Osteocyte (in vitro differentiated cells): ENCODE measurements around the gene AKAP6. TPM values are rescaled to one million over a fixed set of nuclear protein-coding genes. Genes with fewer than 3 reads are reported as not detected.

Experiments
- DNase-seq: peaks from one replicate; pipeline ENCODE4 v3.0.0; 2021; ENCODE audit warnings: mixed read lengths; ENCODE audit not compliant: unreplicated experiment; ENCODE audit errors: extremely low spot score
- H3K27ac Mint-ChIP-seq: one replicate; pipeline ENCODE4 v1.8.0; 2021; ENCODE audit warnings: mild to moderate bottlenecking, mixed read lengths; ENCODE audit not compliant: unreplicated experiment
- H3K27me3 Mint-ChIP-seq: one replicate; pipeline ENCODE4 v1.8.0; 2021; ENCODE audit warnings: mixed read lengths; ENCODE audit not compliant: unreplicated experiment
- H3K36me3 Mint-ChIP-seq: one replicate; pipeline ENCODE4 v1.8.0; 2021; ENCODE audit warnings: mixed read lengths; ENCODE audit not compliant: unreplicated experiment
- H3K4me1 Mint-ChIP-seq: one replicate; pipeline ENCODE4 v1.8.0; 2021; ENCODE audit warnings: mixed read lengths; ENCODE audit not compliant: unreplicated experiment
- H3K4me3 Mint-ChIP-seq: one replicate; pipeline ENCODE4 v1.8.0; 2021; ENCODE audit warnings: mild to moderate bottlenecking, moderate library complexity, mixed read lengths; ENCODE audit not compliant: unreplicated experiment
- H3K9me3 Mint-ChIP-seq: one replicate; pipeline ENCODE4 v1.8.0; 2021; ENCODE audit warnings: mixed read lengths; ENCODE audit not compliant: unreplicated experiment
- total RNA-seq: library from RNA; stranded (reverse); gene quantifications from 2 replicates; pipeline ENCODE4 v1.2.1, GENCODE V29; 2021
- TF ChIP-seq, protein P1 (sequence below): fragments of 200-600 bp; sonication (generic); IDR thresholded peaks from 2 replicates; pipeline ENCODE4 v1.5.0; 2021; ENCODE audit warnings: antibody characterized with exemption, mild to moderate bottlenecking, moderate library complexity

AKAP6 gene
- total RNA-seq, 1 donor from 2014 or later, result 4.1 TPM

GRCh38 chr14:32814721-32815120, 485.6 kb downstream of the AKAP6 start:
- Mint-ChIP-seq H3K4me3 (no peak overlapping the region), H3K9me3 (no peaks in the 10 kb centered on the region), H3K27me3 (peaks cover 2% of the 10 kb centered on the region), H3K36me3 (no peaks in the 10 kb centered on the region), H3K4me1 (peaks cover 19% of the 10 kb centered on the region), H3K27ac (no peak overlapping the region)
- DNase-seq, result no peak
- TF ChIP-seq, protein P1, sequence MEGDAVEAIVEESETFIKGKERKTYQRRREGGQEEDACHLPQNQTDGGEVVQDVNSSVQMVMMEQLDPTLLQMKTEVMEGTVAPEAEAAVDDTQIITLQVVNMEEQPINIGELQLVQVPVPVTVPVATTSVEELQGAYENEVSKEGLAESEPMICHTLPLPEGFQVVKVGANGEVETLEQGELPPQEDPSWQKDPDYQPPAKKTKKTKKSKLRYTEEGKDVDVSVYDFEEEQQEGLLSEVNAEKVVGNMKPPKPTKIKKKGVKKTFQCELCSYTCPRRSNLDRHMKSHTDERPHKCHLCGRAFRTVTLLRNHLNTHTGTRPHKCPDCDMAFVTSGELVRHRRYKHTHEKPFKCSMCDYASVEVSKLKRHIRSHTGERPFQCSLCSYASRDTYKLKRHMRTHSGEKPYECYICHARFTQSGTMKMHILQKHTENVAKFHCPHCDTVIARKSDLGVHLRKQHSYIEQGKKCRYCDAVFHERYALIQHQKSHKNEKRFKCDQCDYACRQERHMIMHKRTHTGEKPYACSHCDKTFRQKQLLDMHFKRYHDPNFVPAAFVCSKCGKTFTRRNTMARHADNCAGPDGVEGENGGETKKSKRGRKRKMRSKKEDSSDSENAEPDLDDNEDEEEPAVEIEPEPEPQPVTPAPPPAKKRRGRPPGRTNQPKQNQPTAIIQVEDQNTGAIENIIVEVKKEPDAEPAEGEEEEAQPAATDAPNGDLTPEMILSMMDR, result no peak

- no peaks in the 10 kb centered on the region for H3K9me3 Mint-ChIP-seq
- TF ChIP-seq, protein P1, result no peak
- no peaks in the 10 kb centered on the region for H3K36me3 Mint-ChIP-seq
- H3K27me3 Mint-ChIP-seq, result peaks cover 2% of the 10 kb centered on the region
- no peak overlapping the region for H3K27ac Mint-ChIP-seq
- DNase-seq, result no peak
- H3K4me1 Mint-ChIP-seq, result peaks cover 31% of the 10 kb centered on the region
- no peak overlapping the region for H3K4me3 Mint-ChIP-seq
These were observed 487.5 kb downstream of the AKAP6 start for GRCh38 chr14:32816588-32816987.

GRCh38 chr14:32817780-32818179, 488.7 kb downstream of the AKAP6 start:
- Mint-ChIP-seq H3K4me3 (no peak overlapping the region), H3K9me3 (no peaks in the 10 kb centered on the region), H3K36me3 (no peaks in the 10 kb centered on the region), H3K4me1 (peaks cover 42% of the 10 kb centered on the region), H3K27ac (no peak overlapping the region), H3K27me3 (peaks cover 2% of the 10 kb centered on the region)
- DNase-seq, result no peak
- TF ChIP-seq, protein P1, result no peak

DNA sequence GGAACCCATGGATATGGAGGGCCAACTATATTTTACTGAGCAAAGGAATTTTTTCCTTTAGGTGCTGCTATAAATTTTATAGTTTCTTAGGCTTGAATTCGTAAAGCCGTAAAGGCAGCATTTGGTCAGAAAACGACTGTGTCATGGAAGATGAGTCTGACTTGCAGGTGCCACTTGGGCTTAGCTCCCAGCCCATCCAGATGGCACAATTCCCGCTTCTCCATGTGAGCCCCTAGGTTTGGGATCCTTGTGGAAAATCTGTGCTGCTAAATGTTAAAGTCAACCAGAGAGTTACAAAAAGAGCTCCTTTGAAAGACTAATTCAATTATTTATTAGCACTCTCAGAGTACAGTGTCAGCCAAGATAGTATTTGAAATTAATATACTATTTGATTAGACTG, 489.5 kb downstream of the AKAP6 start:
- H3K27ac Mint-ChIP-seq, result no peak overlapping the region
- no peaks in the 10 kb centered on the region for H3K9me3 Mint-ChIP-seq
- no peak overlapping the region for H3K4me3 Mint-ChIP-seq

DNA sequence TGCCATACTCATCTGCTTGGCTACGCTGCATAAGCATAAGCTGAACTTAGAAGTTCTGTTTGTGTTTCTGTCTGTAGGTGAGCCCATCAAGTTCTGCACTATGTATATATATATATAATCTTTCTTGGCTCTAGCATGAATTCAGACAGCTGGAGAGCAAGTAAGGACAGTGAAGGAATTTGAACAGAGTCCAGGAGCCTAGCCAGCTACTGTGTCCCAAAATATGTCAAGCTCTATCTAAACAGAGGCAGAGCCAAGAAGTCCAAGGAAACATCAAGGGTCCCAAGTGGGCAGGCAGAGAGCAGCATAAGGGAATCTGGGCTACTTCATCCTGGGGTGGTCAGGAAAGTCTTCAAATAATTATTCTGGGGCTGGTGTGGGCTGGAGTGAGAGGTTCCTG, 491.1 kb downstream of the AKAP6 start:
- peaks cover 2% of the 10 kb centered on the region for H3K27me3 Mint-ChIP-seq
- H3K36me3 Mint-ChIP-seq, result no peaks in the 10 kb centered on the region
- peaks cover 44% of the 10 kb centered on the region for H3K4me1 Mint-ChIP-seq
- H3K27ac Mint-ChIP-seq, result peak overlapping the region; percentile 51
- H3K9me3 Mint-ChIP-seq, result no peaks in the 10 kb centered on the region
- no peak for DNase-seq
- TF ChIP-seq, protein P1, result no peak
- no peak overlapping the region for H3K4me3 Mint-ChIP-seq

More for the DNA sequence above, 489.5 kb downstream of the AKAP6 start:
- no peak for DNase-seq
- peaks cover 2% of the 10 kb centered on the region for H3K27me3 Mint-ChIP-seq
- TF ChIP-seq, protein P1, result no peak
- H3K36me3 Mint-ChIP-seq, result no peaks in the 10 kb centered on the region
- H3K4me1 Mint-ChIP-seq, result peaks cover 44% of the 10 kb centered on the region
